Ovary (tissue), 9 donors: ENCODE measurements around the gene RHCG. TPM values are rescaled to one million over a fixed set of nuclear protein-coding genes. Genes with fewer than 3 reads are reported as not detected.

ENCODE experiments used
- DNase-seq, 5 donors: peaks; one replicate each; pipeline ENCODE4 v3.0.0-alpha.2; 2019 to 2020
- H3K27ac ChIP-seq, 2 donors: fragments of 200-600 bp; one replicate each; pipeline versions ENCODE4 v1.5.1 to v1.8.0; 2019 to 2022
- H3K27me3 ChIP-seq: fragments of 200-600 bp; one replicate; pipeline ENCODE4 v1.8.0; 2022
- H3K36me3 ChIP-seq: fragments of 200-600 bp; sonication (generic); one replicate; pipeline ENCODE4 v1.5.1; 2019
- H3K4me1 ChIP-seq: one replicate; pipeline ENCODE4 v1.8.1; 2013; ENCODE audit warnings: mild to moderate bottlenecking, moderate library complexity; ENCODE audit not compliant: insufficient read depth
- H3K4me3 ChIP-seq: fragments of 200-600 bp; sonication (generic); one replicate; pipeline ENCODE4 v1.5.1; 2017
- H3K9me3 ChIP-seq, 2 donors: fragments of 200-600 bp in 1 of 2; sonication (generic) in 1 of 2; one replicate each; pipeline versions ENCODE4 v1.5.1 to v1.8.1; 2013 to 2019; ENCODE audit warnings: mild to moderate bottlenecking in 1 of 2, moderate library complexity in 1 of 2
- EP300 ChIP-seq: sonication (generic); formaldehyde crosslinking; IDR thresholded peaks from one replicate; pipeline ENCODE4 v1.6.1; 2017; ENCODE audit warnings: antibody characterized with exemption
- POLR2A ChIP-seq: fragments of 450-650 bp; IDR thresholded peaks from one replicate; pipeline ENCODE4 v1.6.1; 2017; ENCODE audit warnings: antibody characterized with exemption, mild to moderate bottlenecking, moderate library complexity
- WGBS, 3 donors: extraction: QIAGEN DNeasy Blood & Tissue Kit in 1 of 3; methylation state at CpG; one replicate each; pipeline versions ENCODE4 v1.1.5 to v1.1.7; 2013 to 2017; 5-methylcytosine and 5-hydroxymethylcytosine counted together
- intact Hi-C, 4 donors: fragments of 100-400 bp; cut with DNase I; formaldehyde crosslinking; loops; one replicate each; pipeline versions ENCODE4 v1.11.0 to v1.15.1; 2022 to 2023
- polyA plus RNA-seq, 2 donors: library from polyadenylated mRNA; stranded (reverse); fragments of 200-250 nt in 1 of 2; fragments of 350-450 nt in 1 of 2; fragmentation: Illumina TruSeq in 1 of 2; extraction: RNeasy Lipid Tissue Mini Kit (QIAGEN cat#74804) in 1 of 2; gene quantifications; one replicate each; pipeline ENCODE4 v1.2.3, GENCODE V29; 2013 to 2014
- total RNA-seq, 7 donors: library from RNA; depleted of rRNA in 2 of 7; stranded (reverse); fragments of >200 nt in 2 of 7; fragmentation: NEBNext Ultra II Directional in 3 of 7; extraction: Animal tissue kit (Norgen Biotek cat#: 25700) in 3 of 7; gene quantifications; one replicate each; pipeline versions ENCODE4 v1.1.0 to v1.2.4, GENCODE V29; 2016 to 2023
- TF ChIP-seq, protein P1 (sequence below), 3 donors: fragments of 450-650 bp in 2 of 3; fragments of 200-600 bp in 1 of 3; IDR thresholded peaks; one replicate each; pipeline versions ENCODE4 v1.5.1 to v1.8.0; 2016 to 2022; ENCODE audit warnings: antibody characterized with exemption in 3 of 3, mild to moderate bottlenecking in 1 of 3
- donor health status: DM: no; HTN: no; CAD: no; lungs with moderate emphysema.
- donor health status: DM: no; HTN: no; CAD: no.
- donor health status: Bipolar disorder and iron deficiency.
- donor health status: DM: yes; HTN: yes; CAD: no.
- donor health status: DM: no; HTN: no; CAD: no.
- donor health status: DM: yes; HTN: yes; CAD: no.

Gene RHCG
- total and polyA plus RNA-seq, 9 donors = 0.23 to 0.67 TPM; not detected in 7

DNA sequence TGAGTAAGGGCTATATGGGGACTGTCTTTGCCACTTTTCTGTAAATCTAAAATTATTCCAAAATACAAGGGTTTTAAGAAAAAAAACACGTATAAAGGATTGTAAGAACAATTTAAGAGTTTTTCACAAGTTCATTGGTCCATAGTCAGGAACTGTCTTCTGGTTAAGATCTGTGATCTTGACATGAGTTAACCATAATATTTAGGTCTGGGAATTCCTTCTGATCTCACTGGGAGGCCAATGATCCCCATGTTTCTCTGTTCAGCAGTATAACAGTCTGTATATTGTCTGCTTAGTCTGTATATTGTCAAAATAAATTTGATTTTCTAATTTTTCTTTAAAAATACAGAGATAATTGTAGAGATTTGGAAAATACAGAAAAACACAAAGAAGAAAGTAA is 848 bp upstream of the RHCG start:
- H3K36me3 ChIP-seq = no peaks in the 10 kb centered on the region
- H3K27me3 ChIP-seq = no peaks in the 10 kb centered on the region
- no peak for TF ChIP-seq EP300
- no peak for TF ChIP-seq POLR2A
- TF ChIP-seq, protein P1, sequence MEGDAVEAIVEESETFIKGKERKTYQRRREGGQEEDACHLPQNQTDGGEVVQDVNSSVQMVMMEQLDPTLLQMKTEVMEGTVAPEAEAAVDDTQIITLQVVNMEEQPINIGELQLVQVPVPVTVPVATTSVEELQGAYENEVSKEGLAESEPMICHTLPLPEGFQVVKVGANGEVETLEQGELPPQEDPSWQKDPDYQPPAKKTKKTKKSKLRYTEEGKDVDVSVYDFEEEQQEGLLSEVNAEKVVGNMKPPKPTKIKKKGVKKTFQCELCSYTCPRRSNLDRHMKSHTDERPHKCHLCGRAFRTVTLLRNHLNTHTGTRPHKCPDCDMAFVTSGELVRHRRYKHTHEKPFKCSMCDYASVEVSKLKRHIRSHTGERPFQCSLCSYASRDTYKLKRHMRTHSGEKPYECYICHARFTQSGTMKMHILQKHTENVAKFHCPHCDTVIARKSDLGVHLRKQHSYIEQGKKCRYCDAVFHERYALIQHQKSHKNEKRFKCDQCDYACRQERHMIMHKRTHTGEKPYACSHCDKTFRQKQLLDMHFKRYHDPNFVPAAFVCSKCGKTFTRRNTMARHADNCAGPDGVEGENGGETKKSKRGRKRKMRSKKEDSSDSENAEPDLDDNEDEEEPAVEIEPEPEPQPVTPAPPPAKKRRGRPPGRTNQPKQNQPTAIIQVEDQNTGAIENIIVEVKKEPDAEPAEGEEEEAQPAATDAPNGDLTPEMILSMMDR (IDR thresholded peaks at IDR 0.05) = no peak
- H3K9me3 ChIP-seq = no peaks in the 10 kb centered on the region
- no peak overlapping the region for H3K4me3 ChIP-seq
- WGBS, 3 donors = 28 to 43% (median 33%) methylated on average over 1 of the region's 1 CpG
- no peak overlapping the region for H3K27ac ChIP-seq
- intact Hi-C loops = no loop called here
- H3K4me1 ChIP-seq = peaks cover 4% of the 10 kb centered on the region
- DNase-seq = no peak

DNA sequence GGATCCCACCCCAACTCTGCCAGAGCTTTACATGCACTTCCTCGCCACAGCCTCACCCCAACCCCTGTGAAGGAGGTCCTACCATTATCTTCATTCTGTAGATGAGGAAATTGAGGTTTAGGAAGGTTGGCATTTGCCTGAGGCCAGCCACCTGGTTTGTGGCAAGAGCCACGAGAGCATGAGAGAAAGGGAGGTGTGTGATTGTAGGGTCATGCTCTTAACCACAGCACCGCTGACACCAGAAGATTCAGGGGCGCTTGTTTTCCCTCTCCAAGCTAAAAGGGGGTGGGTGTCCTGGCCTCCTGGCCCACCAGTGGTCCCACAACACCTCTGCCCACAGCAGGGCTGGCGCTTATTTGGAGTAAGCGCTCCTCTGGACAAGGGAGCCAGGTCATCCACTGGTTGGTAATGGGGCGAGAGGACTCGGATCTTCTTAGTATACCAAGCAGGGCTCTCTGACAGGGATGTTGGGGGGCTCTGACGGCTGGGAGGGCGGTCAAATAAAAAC is 691 bp downstream of the RHCG start:
- intact Hi-C loops = no loop called here
- Histone ChIP-seq H3K36me3 (no peaks in the 10 kb centered on the region), H3K4me1 (peaks cover 4% of the 10 kb centered on the region), H3K4me3 (no peak overlapping the region), H3K9me3 (no peaks in the 10 kb centered on the region), H3K27me3 (no peaks in the 10 kb centered on the region), H3K27ac (no peak overlapping the region)
- no peak for DNase-seq
- TF ChIP-seq, protein P1 (IDR thresholded peaks at IDR 0.05) = no peak
- TF ChIP-seq EP300 (no peak), POLR2A (no peak)
- 64 to 76% (median 65%) methylated on average over 10 of the region's 10 CpGs for WGBS, 3 donors

DNA sequence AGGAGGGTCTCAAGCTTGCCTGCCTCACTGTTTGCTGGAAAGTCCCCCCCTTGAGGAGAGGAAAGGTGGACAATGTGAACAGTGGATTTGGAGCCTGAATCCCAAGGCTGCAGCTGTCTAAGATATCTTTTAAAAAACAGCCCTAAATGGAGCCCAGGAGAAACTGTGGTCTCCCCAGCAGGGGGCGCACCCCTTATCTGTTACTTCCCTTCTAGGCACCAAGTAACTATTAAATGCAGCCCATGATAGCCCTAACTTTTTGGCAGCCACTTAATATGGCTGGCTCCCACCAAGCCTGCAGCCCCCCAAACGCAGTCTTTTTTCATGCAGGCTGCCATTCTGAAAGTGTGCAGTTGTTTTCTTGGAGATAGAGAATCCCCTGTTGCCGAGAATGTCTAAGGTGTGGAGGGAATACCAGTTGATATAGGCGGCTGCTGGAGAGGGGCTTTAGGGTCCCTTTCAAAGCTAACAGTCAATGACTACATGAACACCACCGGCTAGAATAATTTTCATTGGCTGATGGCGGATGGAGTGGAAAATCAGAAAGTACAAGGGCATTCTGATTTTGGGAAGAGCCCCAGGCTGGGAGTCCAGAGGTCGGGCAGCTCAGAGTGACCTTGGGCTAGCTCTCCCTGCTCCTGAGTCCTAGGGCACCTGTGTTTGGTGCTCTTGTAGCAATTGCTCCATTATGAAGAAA is 1.3 kb downstream of the RHCG start:
- no peak for TF ChIP-seq POLR2A
- TF ChIP-seq, protein P1 (IDR thresholded peaks at IDR 0.05) = no peak
- no peak for TF ChIP-seq EP300
- H3K27ac ChIP-seq = no peak overlapping the region
- no peaks in the 10 kb centered on the region for H3K27me3 ChIP-seq
- no peak for DNase-seq
- intact Hi-C loops = no loop called here
- H3K4me1 ChIP-seq = peaks cover 4% of the 10 kb centered on the region
- H3K36me3 ChIP-seq = no peaks in the 10 kb centered on the region
- no peak overlapping the region for H3K4me3 ChIP-seq
- H3K9me3 ChIP-seq = no peaks in the 10 kb centered on the region
- 69 to 72% (median 70%) methylated on average over 7 of the region's 7 CpGs for WGBS, 3 donors

DNA sequence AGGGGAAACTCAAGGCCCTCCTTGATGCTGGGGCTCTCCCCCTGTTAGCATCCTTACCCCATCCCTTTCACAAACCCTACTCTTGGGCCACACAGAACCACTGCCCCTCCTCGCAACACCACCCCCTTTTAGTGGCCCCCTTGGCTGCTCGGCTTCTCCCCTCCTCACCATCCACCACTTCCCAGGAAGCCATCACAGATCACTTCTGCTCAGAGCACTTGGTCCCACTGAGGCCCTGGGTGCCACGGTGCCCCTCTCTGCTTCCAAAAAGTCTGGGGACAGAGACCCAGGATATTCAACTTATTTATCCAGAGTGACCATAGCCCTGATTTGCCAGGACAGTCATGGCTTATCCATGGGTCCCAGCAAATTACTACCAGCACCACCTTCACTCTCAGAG is 2.4 kb downstream of the RHCG start:
- Histone ChIP-seq H3K27me3 (no peaks in the 10 kb centered on the region), H3K4me1 (peaks cover 4% of the 10 kb centered on the region), H3K4me3 (no peak overlapping the region), H3K36me3 (no peaks in the 10 kb centered on the region), H3K27ac (no peak overlapping the region), H3K9me3 (no peaks in the 10 kb centered on the region)
- DNase-seq = peak in 1 of 5 donors; percentile 1
- intact Hi-C loops = no loop called here
- 75 to 91% (median 82%) methylated on average over 3 of the region's 3 CpGs for WGBS, 3 donors
- TF ChIP-seq, protein P1 (IDR thresholded peaks at IDR 0.05) = no peak
- TF ChIP-seq POLR2A (no peak), EP300 (no peak)
